ENCODE measurements around the gene RPUSD1. TPM values are rescaled to one million over a fixed set of nuclear protein-coding genes. Genes with fewer than 3 reads are reported as not detected.

The RPUSD1 gene
- total and polyA plus RNA-seq, 4 donors, result 8.2 to 25.6 (median 23.5) TPM

- H3K4me1 ChIP-seq (ENCODE audit: control insufficient read depth in 5 of 5, insufficient read depth in 5 of 5, low read length in 5 of 5), result peaks cover 0 to 6% (median 2%) of the 10 kb centered on the region in 5 donors
- ATAC-seq (ENCODE audit: insufficient read depth, low FRiP score), result no peak
Measured at GRCh38 chr16:805474-805873, 17.3 kb upstream of the RPUSD1 start.

GRCh38 chr16:804193-805048 lies 16.2 kb upstream of the RPUSD1 start:
- H3K27me3 ChIP-seq (ENCODE audit: control insufficient read depth in 3 of 3, insufficient read depth in 3 of 3, low read length in 2 of 3), result peaks cover 0 to 31% (median 6%) of the 10 kb centered on the region in 3 donors
- TF ChIP-seq CTCF (IDR thresholded peaks at IDR 0.05; ENCODE audit: control extremely low read depth, extremely low read depth), result no peak
- H3K4me1 ChIP-seq (ENCODE audit: control insufficient read depth in 5 of 5, insufficient read depth in 5 of 5, low read length in 5 of 5), result peaks cover 0 to 6% (median 2%) of the 10 kb centered on the region in 5 donors
- no peak overlapping the region for H3K9ac ChIP-seq (ENCODE audit: insufficient read depth in 1 of 2, low read length in 2 of 2)
- WGBS, 2 donors, result 58 to 68% methylated on average over 33 of the region's 33 CpGs
- H3K4me3 ChIP-seq, result no peak overlapping the region
- DNase-seq (no peak), ATAC-seq (ENCODE audit: insufficient read depth, low FRiP score) (no peak)
- H3K36me3 ChIP-seq (ENCODE audit: control insufficient read depth in 4 of 4, insufficient read depth in 4 of 4, low read length in 4 of 4), result no peaks in the 10 kb centered on the region
- H3K27ac ChIP-seq (ENCODE audit: low read depth in 1 of 2, low read length in 1 of 2), result no peak overlapping the region
- H3K9me3 ChIP-seq (ENCODE audit: control insufficient read depth in 4 of 4, insufficient read depth in 3 of 4, low read length in 3 of 4), result peaks cover 0 to 2% (median under 1%) of the 10 kb centered on the region in 4 donors

More at GRCh38 chr16:805474-805873, 17.3 kb upstream of the RPUSD1 start:
- H3K9me3 ChIP-seq (ENCODE audit: control insufficient read depth in 4 of 4, insufficient read depth in 3 of 4, low read length in 3 of 4), result peaks cover 0 to 2% (median under 1%) of the 10 kb centered on the region in 4 donors
- H3K36me3 ChIP-seq (ENCODE audit: control insufficient read depth in 4 of 4, insufficient read depth in 4 of 4, low read length in 4 of 4), result no peaks in the 10 kb centered on the region
- WGBS, 2 donors, result 75 to 79% methylated on average over 17 of the region's 17 CpGs
- no peak for DNase-seq
- no peak overlapping the region for H3K9ac ChIP-seq (ENCODE audit: insufficient read depth in 1 of 2, low read length in 2 of 2)
- no peak overlapping the region for H3K4me3 ChIP-seq
- no peak overlapping the region for H3K27ac ChIP-seq (ENCODE audit: low read depth in 1 of 2, low read length in 1 of 2)
- H3K27me3 ChIP-seq (ENCODE audit: control insufficient read depth in 3 of 3, insufficient read depth in 3 of 3, low read length in 2 of 3), result peaks cover 0 to 27% (median 6%) of the 10 kb centered on the region in 3 donors
- TF ChIP-seq CTCF (IDR thresholded peaks at IDR 0.05; ENCODE audit: control extremely low read depth, extremely low read depth), result no peak

- DNase-seq, result no peak
- ATAC-seq (ENCODE audit: insufficient read depth, low FRiP score), result no peak
- no peak overlapping the region for H3K9ac ChIP-seq (ENCODE audit: insufficient read depth in 1 of 2, low read length in 2 of 2)
- H3K27me3 ChIP-seq (ENCODE audit: control insufficient read depth in 3 of 3, insufficient read depth in 3 of 3, low read length in 2 of 3), result peaks cover 0 to 36% (median 6%) of the 10 kb centered on the region in 3 donors
- WGBS, 2 donors, result 50 to 61% methylated on average over 8 of the region's 8 CpGs
- H3K4me1 ChIP-seq (ENCODE audit: control insufficient read depth in 5 of 5, insufficient read depth in 5 of 5, low read length in 5 of 5), result peaks cover 0 to 6% (median 2%) of the 10 kb centered on the region in 5 donors
- no peak for TF ChIP-seq CTCF (IDR thresholded peaks at IDR 0.05; ENCODE audit: control extremely low read depth, extremely low read depth)
- no peaks in the 10 kb centered on the region for H3K36me3 ChIP-seq (ENCODE audit: control insufficient read depth in 4 of 4, insufficient read depth in 4 of 4, low read length in 4 of 4)
- H3K4me3 ChIP-seq, result no peak overlapping the region
- peaks cover 0 to 1% (median 0%) of the 10 kb centered on the region in 4 donors for H3K9me3 ChIP-seq (ENCODE audit: control insufficient read depth in 4 of 4, insufficient read depth in 3 of 4, low read length in 3 of 4)
- no peak overlapping the region for H3K27ac ChIP-seq (ENCODE audit: low read depth in 1 of 2, low read length in 1 of 2)
Measured at GRCh38 chr16:803754-804080, 15.5 kb upstream of the RPUSD1 start.

Measured in lung (tissue), 12 donors.